HCT116 (cell line): Measurements from ENCODE around the gene TAOK3. TPM values are rescaled to one million over a fixed set of nuclear protein-coding genes. Genes with fewer than 3 reads are reported as not detected.

Experiments
- ATAC-seq: fragments of 200-7000 bp; cut with Tn5 transposase; 2 replicates; pipeline ENCODE4 v1.9.1; 2020; ENCODE audit warnings: mild to moderate bottlenecking, moderate library complexity
- BruUV-seq: library from RNA; stranded (reverse); fragments of 400-500 nt; replicated peaks from 2 replicates; lab custom pipeline; 2021; lab: Mats Ljungman, UMichigan
- CTCF ChIA-PET: fragments of 300-600 bp; sonication (Branson Sonifier 250); formaldehyde crosslinking; loops from one replicate; lab custom pipeline; 2021; ENCODE audit warnings: antibody characterized with exemption; lab: Charles Lee
- POLR2A ChIA-PET: fragments of 300-600, 350-600 bp; sonication (Branson Sonifier 250); formaldehyde crosslinking; loops from one replicate; lab custom pipeline; 2021; ENCODE audit warnings: antibody characterized with exemption; lab: Charles Lee
- RAD21 ChIA-PET, 2 experiments: fragments of 300-600 bp; sonication (Branson Sonifier 250); formaldehyde crosslinking; loops; one replicate each; lab custom pipeline; 2023; ENCODE audit warnings: low total read pairs in 2 of 2; ENCODE audit not compliant: uncharacterized antibody in 2 of 2, unreplicated experiment in 2 of 2, low non-redundant PET in 1 of 2; lab: Charles Lee
- DNase-seq: peaks from one replicate; pipeline ENCODE4 v3.0.0-alpha.2; 2010; ENCODE audit warnings: low read depth, low spot score
- H2AFZ ChIP-seq: fragments of 200-600 bp; shearing (Covaris generic), sonication (generic); 2 replicates; pipeline ENCODE4 v1.6.1; 2017; ENCODE audit warnings: low read depth, mixed run types, mixed read lengths, antibody characterized with exemption, low read length; ENCODE audit not compliant: poor library complexity, severe bottlenecking
- H3K27ac ChIP-seq: 2 replicates; pipeline ENCODE4 v1.5.1; 2012; ENCODE audit warnings: low read depth, low read length
- H3K27me3 ChIP-seq: fragments of 200-600 bp; sonication (generic); 2 replicates; pipeline ENCODE4 v1.6.1; 2016; ENCODE audit warnings: mixed run types, low read length, mixed read lengths; ENCODE audit not compliant: insufficient read depth
- H3K36me3 ChIP-seq, 2 experiments: fragments of 200-500 bp in 1 of 2; fragments of 200-600 bp in 1 of 2; sonication (Bioruptor generic) in 1 of 2; sonication (generic) in 1 of 2; 2 replicates each; pipeline versions ENCODE4 v1.5.1 to v1.6.1; 2014 to 2016; ENCODE audit warnings: low read length in 2 of 2, inconsistent platforms in 1 of 2, mixed read lengths in 1 of 2, mixed run types in 1 of 2; ENCODE audit not compliant: insufficient read depth in 2 of 2, control insufficient read depth in 1 of 2
- H3K4me1 ChIP-seq, 2 experiments: fragments of 200-600 bp in 1 of 2; sonication (generic) in 1 of 2; 2 replicates each; pipeline versions ENCODE4 v1.5.1 to v1.6.1; 2012 to 2017; ENCODE audit warnings: low read length in 2 of 2, inconsistent platforms in 1 of 2, mild to moderate bottlenecking in 1 of 2, mixed read lengths in 1 of 2, mixed run types in 1 of 2, moderate library complexity in 1 of 2; ENCODE audit not compliant: insufficient read depth in 2 of 2, control insufficient read depth in 1 of 2
- H3K4me2 ChIP-seq: fragments of 200-600 bp; sonication (generic); 2 replicates; pipeline ENCODE4 v1.6.1; 2017; ENCODE audit warnings: mixed run types, low read length, mixed read lengths
- H3K4me3 ChIP-seq, 2 experiments: fragments of 200-600 bp in 1 of 2; sonication (generic) in 1 of 2; replicated peaks in 1 of 2; 2 replicates each; pipeline ENCODE4 v1.5.1; 2011 to 2016; ENCODE audit warnings: low read length in 2 of 2, control low read depth in 1 of 2, low read depth in 1 of 2, mild to moderate bottlenecking in 1 of 2, mixed read lengths in 1 of 2, mixed run types in 1 of 2
- H3K79me2 ChIP-seq: fragments of 200-600 bp; sonication (generic); 2 replicates; pipeline ENCODE4 v1.6.1; 2017; ENCODE audit warnings: mild to moderate bottlenecking, mixed run types, low read length, moderate library complexity, mixed read lengths; ENCODE audit not compliant: insufficient read depth
- H3K9ac ChIP-seq: fragments of 200-600 bp; sonication (generic); 2 replicates; pipeline ENCODE4 v1.6.1; 2016; ENCODE audit warnings: low read length, mixed read lengths
- H3K9me2 ChIP-seq: fragments of 200-600 bp; sonication (generic), shearing (Covaris generic); 2 replicates; pipeline ENCODE4 v1.6.1; 2017; ENCODE audit warnings: mixed run types, mild to moderate bottlenecking, moderate library complexity; ENCODE audit not compliant: insufficient read depth
- H3K9me3 ChIP-seq, 2 experiments: fragments of 200-500 bp in 1 of 2; fragments of 200-600 bp in 1 of 2; sonication (Bioruptor generic) in 1 of 2; sonication (generic) in 1 of 2; 2 replicates each; pipeline ENCODE4 v1.6.1; 2014 to 2017; ENCODE audit warnings: low read length in 2 of 2, mixed read lengths in 2 of 2, inconsistent platforms in 1 of 2, low read depth in 1 of 2, mild to moderate bottlenecking in 1 of 2, mixed run types in 1 of 2, moderate library complexity in 1 of 2; ENCODE audit not compliant: control insufficient read depth in 1 of 2, insufficient read depth in 1 of 2
- H4K20me1 ChIP-seq: fragments of 200-600 bp; sonication (generic), shearing (Covaris generic); 2 replicates; pipeline ENCODE4 v1.6.1; 2017; ENCODE audit warnings: mixed run types, mild to moderate bottlenecking, moderate library complexity; ENCODE audit not compliant: insufficient read depth
- CBX3 ChIP-seq: IDR thresholded peaks from 2 replicates; pipeline ENCODE4 v1.6.1; 2012; ENCODE audit warnings: low read depth
- CEBPB ChIP-seq: IDR thresholded peaks from 2 replicates; pipeline ENCODE4 v1.6.1; 2012; ENCODE audit warnings: low read depth
- EGR1 ChIP-seq: IDR thresholded peaks from 2 replicates; pipeline ENCODE4 v1.6.1; 2012; ENCODE audit warnings: low read depth
- ELF1 ChIP-seq: IDR thresholded peaks from 2 replicates; pipeline ENCODE4 v1.6.1; 2012; ENCODE audit warnings: low read depth, borderline replicate concordance
- EZH2 ChIP-seq: fragments of 200-600 bp; sonication (generic); IDR thresholded peaks from 2 replicates; pipeline ENCODE4 v1.6.1; 2017; ENCODE audit warnings: antibody characterized with exemption, mixed run types
- EZH2phosphoT487 ChIP-seq: fragments of 200-600 bp; IDR thresholded peaks from 2 replicates; pipeline ENCODE4 v1.6.1; 2018; ENCODE audit warnings: antibody characterized with exemption, borderline replicate concordance
- FOSL1 ChIP-seq: IDR thresholded peaks from 2 replicates; pipeline ENCODE4 v1.6.1; 2012; ENCODE audit warnings: low read depth
- JUND ChIP-seq: IDR thresholded peaks from 2 replicates; pipeline ENCODE4 v1.6.1; 2012
- POLR2A ChIP-seq: IDR thresholded peaks from 2 replicates; pipeline ENCODE4 v1.7.0; 2011; ENCODE audit warnings: borderline replicate concordance; ENCODE audit not compliant: insufficient read depth, insufficient read length; ENCODE audit errors: extremely low read depth
- POLR2AphosphoS5 ChIP-seq: IDR thresholded peaks from 2 replicates; pipeline ENCODE4 v1.6.1; 2011; ENCODE audit warnings: mild to moderate bottlenecking, low read depth, low read length, moderate library complexity
- RAD21 ChIP-seq: IDR thresholded peaks from 2 replicates; pipeline ENCODE4 v1.6.1; 2012; ENCODE audit warnings: low read depth, mild to moderate bottlenecking
- SIN3A ChIP-seq: IDR thresholded peaks from 2 replicates; pipeline ENCODE4 v1.6.1; 2012; ENCODE audit warnings: low read depth
- SP1 ChIP-seq: IDR thresholded peaks from 2 replicates; pipeline ENCODE4 v1.6.1; 2012; ENCODE audit warnings: low read depth
- SRF ChIP-seq: IDR thresholded peaks from 2 replicates; pipeline ENCODE4 v1.6.1; 2012; ENCODE audit warnings: low read depth
- YY1 ChIP-seq: IDR thresholded peaks from 2 replicates; pipeline ENCODE4 v1.6.1; 2011; ENCODE audit warnings: low read length, low read depth, moderate library complexity, mild to moderate bottlenecking; ENCODE audit not compliant: insufficient replicate concordance; ENCODE audit errors: extremely low read depth
- ZNF274 ChIP-seq: fragments of 200-500 bp; sonication (Bioruptor generic); IDR thresholded peaks from 2 replicates; pipeline ENCODE4 v1.6.1; 2014; ENCODE audit warnings: mild to moderate bottlenecking, low read depth, low read length, inconsistent platforms
- intact Hi-C: fragments of 100-400 bp; cut with micrococcal nuclease; formaldehyde crosslinking; loops from 2 replicates; pipeline ENCODE4 v1.10.0; 2022
- total RNA-seq: library from RNA; stranded (reverse); gene quantifications from one replicate; pipeline ENCODE4 v1.2.1, GENCODE V29; 2021; ENCODE audit not compliant: unreplicated experiment
- TF ChIP-seq, protein P1 (sequence below): IDR thresholded peaks from 2 replicates; pipeline ENCODE4 v1.6.1; 2012
- TF ChIP-seq, protein P2 (sequence below), 3 experiments: fragments of 200-600 bp in 1 of 3; sonication (generic) in 1 of 3; IDR thresholded peaks in 2 of 3; conservative IDR thresholded peaks in 1 of 3; 2 replicates each; pipeline ENCODE4 v1.5.1; 2012 to 2017; ENCODE audit warnings: low read depth in 2 of 3, low read length in 2 of 3, antibody characterized with exemption in 1 of 3, borderline replicate concordance in 1 of 3, control low read depth in 1 of 3, mild to moderate bottlenecking in 1 of 3, mixed read lengths in 1 of 3, mixed run types in 1 of 3, moderate library complexity in 1 of 3; ENCODE audit not compliant: insufficient read depth in 1 of 3

Gene TAOK3
- total RNA-seq, 1 experiment from 2014 or later: 10.5 TPM

DNA sequence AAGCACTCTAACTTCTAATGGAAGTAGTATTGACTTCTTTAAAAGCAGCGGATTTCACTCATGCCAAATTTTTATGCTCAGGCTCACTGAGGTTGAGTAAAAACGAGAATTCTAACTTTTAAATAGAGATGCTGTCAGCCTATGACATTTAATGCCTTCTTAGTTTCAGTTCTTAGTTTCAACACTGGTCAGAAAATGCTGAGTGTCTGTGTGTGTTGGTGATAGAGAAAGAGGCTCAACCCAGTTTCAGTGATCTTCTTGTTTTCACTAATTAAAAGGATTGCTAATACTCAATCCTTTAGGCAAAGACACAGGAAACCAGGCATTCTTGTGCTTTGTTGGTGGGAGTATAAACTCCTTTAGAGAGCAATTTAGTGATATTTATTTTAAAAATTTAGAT, 205.8 kb downstream of the TAOK3 start:
- Histone ChIP-seq H3K27ac (no peak overlapping the region), H4K20me1 (no peaks in the 10 kb centered on the region), H3K4me3 (no peak overlapping the region), H3K36me3 (no peaks in the 10 kb centered on the region), H3K9me2 (no peaks in the 10 kb centered on the region), H3K4me2 (no peak overlapping the region), H3K9me3 (no peaks in the 10 kb centered on the region), H3K4me1 (no peaks in the 10 kb centered on the region), H3K27me3 (no peaks in the 10 kb centered on the region), H3K79me2 (no peaks in the 10 kb centered on the region), H2AFZ (no peak overlapping the region), H3K9ac (no peak overlapping the region)
- CTCF ChIA-PET: interaction anchor here (6.9 kb wide), 1 partner anchor 210 kb away, joined by 51 read pairs; the partner anchor contains the start of gene SUDS3
- TF ChIP-seq POLR2A: no peak
- TF ChIP-seq EGR1: no peak
- TF ChIP-seq JUND: no peak
- TF ChIP-seq ZNF274: no peak
- TF ChIP-seq FOSL1: no peak
- TF ChIP-seq SRF: no peak
- no peak for TF ChIP-seq YY1
- TF ChIP-seq, protein P1, sequence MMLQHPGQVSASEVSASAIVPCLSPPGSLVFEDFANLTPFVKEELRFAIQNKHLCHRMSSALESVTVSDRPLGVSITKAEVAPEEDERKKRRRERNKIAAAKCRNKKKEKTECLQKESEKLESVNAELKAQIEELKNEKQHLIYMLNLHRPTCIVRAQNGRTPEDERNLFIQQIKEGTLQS: no peak
- TF ChIP-seq EZH2phosphoT487: no peak
- TF ChIP-seq ELF1: no peak
- TF ChIP-seq RAD21: no peak
- TF ChIP-seq SP1: no peak
- no peak for TF ChIP-seq EZH2
- no peak for TF ChIP-seq POLR2AphosphoS5
- no peak for TF ChIP-seq CEBPB
- no peak for TF ChIP-seq CBX3
- TF ChIP-seq SIN3A: no peak
- TF ChIP-seq, protein P2, sequence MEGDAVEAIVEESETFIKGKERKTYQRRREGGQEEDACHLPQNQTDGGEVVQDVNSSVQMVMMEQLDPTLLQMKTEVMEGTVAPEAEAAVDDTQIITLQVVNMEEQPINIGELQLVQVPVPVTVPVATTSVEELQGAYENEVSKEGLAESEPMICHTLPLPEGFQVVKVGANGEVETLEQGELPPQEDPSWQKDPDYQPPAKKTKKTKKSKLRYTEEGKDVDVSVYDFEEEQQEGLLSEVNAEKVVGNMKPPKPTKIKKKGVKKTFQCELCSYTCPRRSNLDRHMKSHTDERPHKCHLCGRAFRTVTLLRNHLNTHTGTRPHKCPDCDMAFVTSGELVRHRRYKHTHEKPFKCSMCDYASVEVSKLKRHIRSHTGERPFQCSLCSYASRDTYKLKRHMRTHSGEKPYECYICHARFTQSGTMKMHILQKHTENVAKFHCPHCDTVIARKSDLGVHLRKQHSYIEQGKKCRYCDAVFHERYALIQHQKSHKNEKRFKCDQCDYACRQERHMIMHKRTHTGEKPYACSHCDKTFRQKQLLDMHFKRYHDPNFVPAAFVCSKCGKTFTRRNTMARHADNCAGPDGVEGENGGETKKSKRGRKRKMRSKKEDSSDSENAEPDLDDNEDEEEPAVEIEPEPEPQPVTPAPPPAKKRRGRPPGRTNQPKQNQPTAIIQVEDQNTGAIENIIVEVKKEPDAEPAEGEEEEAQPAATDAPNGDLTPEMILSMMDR (IDR thresholded peaks at IDR 0.05 in 2 of 3, conservative IDR thresholded peaks at IDR 0.05 in 1 of 3; ENCODE audit: borderline replicate concordance in 1 of 3, insufficient read depth in 1 of 3, low read depth in 2 of 3, low read length in 2 of 3): no peak
- intact Hi-C loops: loop anchor here (5.0 kb wide), 1 partner anchor 455 kb away; no protein-coding TSS in a partner anchor
- POLR2A ChIA-PET: interaction anchor here (0.7 kb wide), 1 partner anchor 23 kb away, joined by 3 read pairs; no protein-coding TSS in a partner anchor
- no TSS peak for BruUV-seq
- DNase-seq (no peak), ATAC-seq (no peak)
- RAD21 ChIA-PET: no interaction called here
